Breast epithelium (tissue), 4 donors: ENCODE measurements around the gene POLG2. TPM values are rescaled to one million over a fixed set of nuclear protein-coding genes. Genes with fewer than 3 reads are reported as not detected.
"Not testable (repeated sequence)": the region's sequence is repeated elsewhere in the genome, so short reads cannot be mapped to it uniquely, and the experiment has no call there.

Experiments
- DNase-seq, 2 donors: peaks; one replicate each; pipeline ENCODE4 v3.0.0-alpha.2; 2019; ENCODE audit warnings: low spot score in 2 of 2
- H3K27ac ChIP-seq, 2 donors: fragments of 200-600 bp; sonication (generic) in 1 of 2; one replicate each; pipeline ENCODE4 v1.5.1; 2016 to 2019; ENCODE audit warnings: mild to moderate bottlenecking in 1 of 2
- H3K27me3 ChIP-seq, 2 donors: fragments of 200-600 bp; sonication (generic) in 1 of 2; one replicate each; pipeline versions ENCODE4 v1.5.1 to v1.6.0; 2017 to 2019; ENCODE audit warnings: control low read depth in 1 of 2, mild to moderate bottlenecking in 1 of 2
- H3K36me3 ChIP-seq: fragments of 200-600 bp; one replicate; pipeline ENCODE4 v1.5.1; 2019
- H3K4me1 ChIP-seq, 2 donors: fragments of 200-600 bp; sonication (generic); one replicate each; pipeline ENCODE4 v1.5.1; 2016 to 2019; ENCODE audit warnings: control low read depth in 1 of 2
- H3K4me3 ChIP-seq, 3 donors: fragments of 200-600 bp; sonication (generic); 1 replicate in 2 of 3; 2 replicates in 1 of 3; pipeline ENCODE4 v1.5.1; 2016 to 2019; ENCODE audit warnings: mild to moderate bottlenecking in 3 of 3, moderate library complexity in 2 of 3
- H3K9me3 ChIP-seq, 2 donors: fragments of 200-600 bp; sonication (generic) in 1 of 2; one replicate each; pipeline ENCODE4 v1.5.1; 2016 to 2019; ENCODE audit warnings: control low read depth in 1 of 2
- POLR2A ChIP-seq: fragments of 450-650 bp; IDR thresholded peaks from one replicate; pipeline ENCODE4 v1.6.1; 2016; ENCODE audit warnings: antibody characterized with exemption, mild to moderate bottlenecking, moderate library complexity
- POLR2AphosphoS5 ChIP-seq, 3 donors: sonication (generic); formaldehyde crosslinking; IDR thresholded peaks; one replicate each; pipeline ENCODE4 v1.6.1; 2017; ENCODE audit warnings: antibody characterized with exemption in 3 of 3
- intact Hi-C: fragments of 100-400 bp; cut with DNase I; formaldehyde crosslinking; loops from one replicate; pipeline ENCODE4 v1.15.1; 2023; ENCODE audit warnings: low total_unique reads
- total RNA-seq, 3 donors: library from RNA; depleted of rRNA; stranded (reverse); fragments of >200 nt; gene quantifications; one replicate each; pipeline ENCODE4 v1.1.0, GENCODE V29; 2016
- TF ChIP-seq, protein P1 (sequence below), 3 donors: fragments of 450-650 bp; IDR thresholded peaks; one replicate each; pipeline ENCODE4 v1.5.1; 2016 to 2017; ENCODE audit warnings: antibody characterized with exemption in 3 of 3, mild to moderate bottlenecking in 3 of 3, moderate library complexity in 3 of 3

The POLG2 gene
- total RNA-seq, 3 donors from 2014 or later: 3.2 to 18.7 (median 12.8) TPM

DNA sequence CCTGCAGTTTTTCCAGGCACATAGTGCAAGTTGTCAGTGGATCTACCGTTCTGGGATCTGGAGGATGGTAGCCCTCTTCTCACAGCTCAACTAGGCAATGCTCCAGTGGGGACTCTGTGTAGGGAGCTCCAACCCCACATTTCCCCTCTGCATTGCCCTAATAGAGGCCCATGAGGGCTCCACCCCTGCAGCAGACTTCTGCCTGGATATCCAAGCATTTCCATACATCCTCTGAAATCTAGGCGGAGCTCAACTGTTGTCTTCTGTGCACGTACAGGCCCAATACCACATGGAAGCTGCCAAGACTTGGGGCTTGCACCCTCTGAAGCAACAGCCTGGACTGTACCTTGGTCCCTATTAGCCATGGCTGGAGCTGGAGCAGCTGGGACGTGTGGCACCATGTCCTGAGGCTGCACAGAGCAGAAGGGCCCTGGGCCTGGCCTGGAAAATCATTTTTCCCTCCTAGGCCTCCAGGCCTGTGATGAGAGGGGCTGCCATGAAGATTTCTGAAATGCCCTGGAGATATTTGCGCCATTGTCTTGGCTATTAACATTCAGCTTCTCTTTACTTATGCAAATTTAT, 58.8 kb downstream of the POLG2 start:
- Histone ChIP-seq H3K27me3 (no peaks in the 10 kb centered on the region), H3K9me3 (peaks cover 13 to 16% of the 10 kb centered on the region in 2 donors), H3K4me1 (no peaks in the 10 kb centered on the region), H3K36me3 (no peaks in the 10 kb centered on the region), H3K27ac (no peak overlapping the region), H3K4me3 (no peak overlapping the region)
- intact Hi-C loops: no loop called here
- TF ChIP-seq, protein P1, sequence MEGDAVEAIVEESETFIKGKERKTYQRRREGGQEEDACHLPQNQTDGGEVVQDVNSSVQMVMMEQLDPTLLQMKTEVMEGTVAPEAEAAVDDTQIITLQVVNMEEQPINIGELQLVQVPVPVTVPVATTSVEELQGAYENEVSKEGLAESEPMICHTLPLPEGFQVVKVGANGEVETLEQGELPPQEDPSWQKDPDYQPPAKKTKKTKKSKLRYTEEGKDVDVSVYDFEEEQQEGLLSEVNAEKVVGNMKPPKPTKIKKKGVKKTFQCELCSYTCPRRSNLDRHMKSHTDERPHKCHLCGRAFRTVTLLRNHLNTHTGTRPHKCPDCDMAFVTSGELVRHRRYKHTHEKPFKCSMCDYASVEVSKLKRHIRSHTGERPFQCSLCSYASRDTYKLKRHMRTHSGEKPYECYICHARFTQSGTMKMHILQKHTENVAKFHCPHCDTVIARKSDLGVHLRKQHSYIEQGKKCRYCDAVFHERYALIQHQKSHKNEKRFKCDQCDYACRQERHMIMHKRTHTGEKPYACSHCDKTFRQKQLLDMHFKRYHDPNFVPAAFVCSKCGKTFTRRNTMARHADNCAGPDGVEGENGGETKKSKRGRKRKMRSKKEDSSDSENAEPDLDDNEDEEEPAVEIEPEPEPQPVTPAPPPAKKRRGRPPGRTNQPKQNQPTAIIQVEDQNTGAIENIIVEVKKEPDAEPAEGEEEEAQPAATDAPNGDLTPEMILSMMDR (IDR thresholded peaks at IDR 0.05): no peak
- no peak for TF ChIP-seq POLR2AphosphoS5 (IDR thresholded peaks at IDR 0.05)
- no peak for TF ChIP-seq POLR2A
- no peak for DNase-seq

DNA sequence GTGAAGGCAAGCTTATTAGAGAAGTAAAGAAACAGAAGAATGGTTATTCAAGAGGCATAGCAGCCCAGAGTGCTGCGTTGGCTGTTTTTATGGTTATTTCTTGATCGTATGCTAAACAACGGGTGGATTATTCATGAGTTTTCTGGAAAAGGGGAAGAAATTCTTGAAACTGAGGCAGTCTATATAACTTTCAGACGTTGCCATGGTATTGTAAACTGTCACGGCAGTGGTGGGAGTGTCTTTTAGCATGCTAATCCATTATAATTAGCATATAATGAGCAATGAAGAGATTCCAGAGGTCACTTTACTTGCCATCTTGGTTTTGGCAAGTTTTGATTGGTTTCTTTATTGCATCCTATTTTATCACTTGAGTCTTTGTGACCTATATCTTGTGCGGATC, 65.3 kb downstream of the POLG2 start:
- H3K4me3 ChIP-seq: no peak overlapping the region
- H3K27ac ChIP-seq: no peak overlapping the region
- TF ChIP-seq POLR2AphosphoS5 (IDR thresholded peaks at IDR 0.05) (no peak), POLR2A (no peak)
- TF ChIP-seq, protein P1 (IDR thresholded peaks at IDR 0.05): no peak
- no peaks in the 10 kb centered on the region for H3K4me1 ChIP-seq
- no peaks in the 10 kb centered on the region for H3K27me3 ChIP-seq
- H3K9me3 ChIP-seq: no peaks in the 10 kb centered on the region
- intact Hi-C loops: no loop called here
- DNase-seq: no peak
- H3K36me3 ChIP-seq: no peaks in the 10 kb centered on the region

DNA sequence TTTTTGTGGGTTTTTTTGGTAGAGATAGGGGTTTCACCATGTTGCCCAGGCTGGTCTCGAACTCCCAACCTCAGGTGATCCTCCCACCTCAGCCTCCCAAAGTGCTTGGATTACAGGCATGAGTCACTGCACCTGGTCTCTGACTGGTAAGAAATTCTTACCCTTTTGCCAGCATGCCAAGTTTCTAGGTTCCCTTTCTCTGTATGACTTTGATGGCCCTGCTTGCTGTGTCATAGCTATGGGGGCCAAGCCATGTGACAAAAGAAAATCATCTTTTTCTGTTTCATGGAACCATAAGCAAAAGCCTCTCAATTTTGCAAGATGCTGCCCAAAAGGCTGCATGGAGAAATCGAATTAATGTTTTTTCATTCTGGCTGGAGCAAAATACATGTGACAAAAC, 66.8 kb downstream of the POLG2 start:
- intact Hi-C loops, H3K27ac ChIP-seq, H3K9me3 ChIP-seq, DNase-seq, H3K27me3 ChIP-seq, H3K4me1 ChIP-seq, H3K4me3 ChIP-seq, H3K36me3 ChIP-seq: not testable (repeated sequence)

DNA sequence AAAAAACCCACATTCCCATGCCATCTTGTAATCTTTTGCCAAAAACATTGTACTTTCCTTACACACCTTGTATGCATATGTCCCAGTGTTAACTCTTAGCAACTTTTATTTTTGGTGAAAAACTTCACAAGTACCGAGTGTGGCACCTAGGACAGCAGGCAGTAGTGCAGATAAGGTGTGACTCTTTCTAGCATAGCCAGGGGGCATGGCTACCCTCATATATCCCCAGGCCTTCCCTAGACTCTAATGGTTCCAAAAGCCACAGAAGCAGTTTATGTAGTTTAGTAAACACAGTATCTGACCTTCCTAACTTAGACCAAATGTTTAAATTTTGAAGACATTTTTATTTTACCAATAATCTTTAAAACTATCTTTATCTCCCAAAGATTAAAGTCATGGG, 68.4 kb downstream of the POLG2 start:
- no peaks in the 10 kb centered on the region for H3K36me3 ChIP-seq
- H3K4me1 ChIP-seq: no peaks in the 10 kb centered on the region
- no peak for DNase-seq
- H3K27me3 ChIP-seq: no peaks in the 10 kb centered on the region
- no peak overlapping the region for H3K27ac ChIP-seq
- intact Hi-C loops: no loop called here
- TF ChIP-seq, protein P1 (IDR thresholded peaks at IDR 0.05): no peak
- TF ChIP-seq POLR2A (no peak), POLR2AphosphoS5 (IDR thresholded peaks at IDR 0.05) (no peak)
- no peak overlapping the region for H3K4me3 ChIP-seq
- H3K9me3 ChIP-seq: no peaks in the 10 kb centered on the region

Other genes with a start within 250 kb of the POLG2 start
- gene TEX2, start 233.8 kb downstream of the POLG2 start, total RNA-seq: 10 to 100 TPM; 47.5 to 70.7 (median 69.6) TPM
- 100 to 1,000 TPM in 2 of 3 donors, 10 to 100 TPM in 1; 85.3 to 181 (median 159) TPM for gene PECAM1, start 106.2 kb downstream of the POLG2 start, total RNA-seq
- 1 to 10 TPM; 3.1 to 8.3 (median 4.3) TPM for gene MILR1, start 47.9 kb downstream of the POLG2 start, total RNA-seq
- gene DDX5, start 9.2 kb upstream of the POLG2 start, total RNA-seq: 100 to 1,000 TPM; 616 to 794 (median 655) TPM
- 10 to 100 TPM; 56.5 to 74.4 (median 73.2) TPM for gene CEP95, start 9.9 kb upstream of the POLG2 start, total RNA-seq
- gene SMURF2, start 165.3 kb upstream of the POLG2 start, total RNA-seq: 10 to 100 TPM; 27.2 to 48.3 (median 28.6) TPM